ENCODE data around the gene USF3.

Gene USF3

DNA sequence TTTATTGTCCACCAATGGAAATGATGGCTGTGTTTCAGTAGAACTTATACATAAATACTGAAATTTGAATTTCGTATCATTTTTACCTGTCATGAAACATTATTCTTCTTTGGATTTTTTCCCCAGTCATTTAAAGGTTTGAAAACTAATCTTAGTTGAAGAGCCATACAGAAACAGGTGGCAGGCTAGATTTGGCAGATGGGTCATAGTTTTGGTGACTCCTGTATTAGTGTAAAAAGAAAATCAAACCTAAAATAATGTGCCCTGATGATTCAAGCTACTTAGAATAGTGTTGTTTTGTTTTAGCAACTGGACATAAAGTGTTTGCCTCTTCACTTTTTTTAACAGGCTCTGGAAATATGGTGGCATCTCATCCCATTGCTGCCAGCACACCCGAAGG is 95.2 kb downstream of the USF3 start:
- DNase-seq, result no peak

GRCh38 chr3:113600418-113601182 is 95.8 kb downstream of the USF3 start:
- no peak for DNase-seq
